SHP77 (cell line): ENCODE measurements around the gene ACTL6B.
"Not testable (repeated sequence)": the region's sequence is repeated elsewhere in the genome, so short reads cannot be mapped to it uniquely, and the experiment has no call there.

Source experiments
- DNase-seq, 2 experiments: peaks; one replicate each; lab custom pipeline; 2025; lab: John Stamatoyannopoulos, UW

Gene ACTL6B

GRCh38 chr7:100655908-100656674 lies at the start of gene ACTL6B:
Gene ACTL6B (minus strand): TSS chr7:100656448. CDS start chr7:100656354, 94 bp downstream.
- DNase-seq: peak; percentile 81 to 87

GRCh38 chr7:100705320-100705752 lies 49.1 kb upstream of the ACTL6B start:
- peak; percentile 13 to 58 for DNase-seq

GRCh38 chr7:100701089-100701488 lies 44.8 kb upstream of the ACTL6B start:
- DNase-seq: not testable (repeated sequence)

GRCh38 chr7:100699018-100699417 lies 42.8 kb upstream of the ACTL6B start:
- no peak for DNase-seq

GRCh38 chr7:100696123-100696521 lies 39.9 kb upstream of the ACTL6B start:
- DNase-seq: no peak

GRCh38 chr7:100694098-100694745 lies 38.0 kb upstream of the ACTL6B start, which contains the start of gene GIGYF1:
Gene GIGYF1 (minus strand): TSS chr7:100694250. CDS start chr7:100688238, 6,012 bp downstream.
- DNase-seq: peak; percentile 23 to 75

- DNase-seq: no peak
These were observed 37.3 kb upstream of the ACTL6B start for GRCh38 chr7:100693312-100694097.

GRCh38 chr7:100692578-100692961 lies 36.3 kb upstream of the ACTL6B start:
- DNase-seq: no peak

GRCh38 chr7:100691676-100692577 lies 35.7 kb upstream of the ACTL6B start:
- DNase-seq: peak; percentile 54 to 55

- DNase-seq: no peak
These were observed 33.2 kb upstream of the ACTL6B start for GRCh38 chr7:100689230-100690135.

- DNase-seq: no peak
These were observed 32.1 kb upstream of the ACTL6B start for GRCh38 chr7:100688326-100688860.

GRCh38 chr7:100687751-100688300 lies 31.6 kb upstream of the ACTL6B start:
- no peak for DNase-seq

GRCh38 chr7:100687261-100687660 lies 31.0 kb upstream of the ACTL6B start:
- no peak for DNase-seq

- DNase-seq: no peak
These were observed 30.6 kb upstream of the ACTL6B start for GRCh38 chr7:100686822-100687211.

GRCh38 chr7:100686201-100686821 lies 30.1 kb upstream of the ACTL6B start:
- no peak for DNase-seq

GRCh38 chr7:100685631-100686145 lies 29.4 kb upstream of the ACTL6B start:
- DNase-seq: no peak

- no peak for DNase-seq
These were observed 28.9 kb upstream of the ACTL6B start for GRCh38 chr7:100685049-100685605.

GRCh38 chr7:100684534-100685042 lies 28.3 kb upstream of the ACTL6B start:
- DNase-seq: no peak
